PFSK-1 (cell line): ENCODE measurements around the gene NISCH.

Experiments used
- FOXP2 ChIP-seq: optimal IDR thresholded peaks from 2 replicates; pipeline ENCODE3; 2011; ENCODE audit warnings: borderline replicate concordance, control low read depth, inconsistent platforms; ENCODE audit not compliant: insufficient read depth; ENCODE audit errors: extremely low read length, extremely low read depth
- POLR2AphosphoS5 ChIP-seq: IDR thresholded peaks from 2 replicates; pipeline ENCODE4 v1.6.1; 2012; ENCODE audit warnings: low read depth, mild to moderate bottlenecking, control low read depth, low read length, moderate library complexity
- SIN3A ChIP-seq: IDR thresholded peaks from 2 replicates; pipeline ENCODE4 v1.6.1; 2012; ENCODE audit warnings: mild to moderate bottlenecking, low read length, moderate library complexity, borderline replicate concordance; ENCODE audit not compliant: insufficient read depth
- TAF1 ChIP-seq: IDR thresholded peaks from 2 replicates; pipeline ENCODE4 v1.6.1; 2012; ENCODE audit warnings: low read length, control low read depth, borderline replicate concordance; ENCODE audit not compliant: insufficient read depth
- TF ChIP-seq, protein P1 (sequence below), 2 experiments: IDR thresholded peaks; 2 replicates each; pipeline versions ENCODE4 v1.6.1 to v1.8.0; 2011 to 2012; ENCODE audit warnings: low read depth in 2 of 2, low read length in 2 of 2, control low read depth in 1 of 2, inconsistent platforms in 1 of 2, mild to moderate bottlenecking in 1 of 2, moderate library complexity in 1 of 2; ENCODE audit not compliant: insufficient read depth in 1 of 2

The NISCH gene

DNA sequence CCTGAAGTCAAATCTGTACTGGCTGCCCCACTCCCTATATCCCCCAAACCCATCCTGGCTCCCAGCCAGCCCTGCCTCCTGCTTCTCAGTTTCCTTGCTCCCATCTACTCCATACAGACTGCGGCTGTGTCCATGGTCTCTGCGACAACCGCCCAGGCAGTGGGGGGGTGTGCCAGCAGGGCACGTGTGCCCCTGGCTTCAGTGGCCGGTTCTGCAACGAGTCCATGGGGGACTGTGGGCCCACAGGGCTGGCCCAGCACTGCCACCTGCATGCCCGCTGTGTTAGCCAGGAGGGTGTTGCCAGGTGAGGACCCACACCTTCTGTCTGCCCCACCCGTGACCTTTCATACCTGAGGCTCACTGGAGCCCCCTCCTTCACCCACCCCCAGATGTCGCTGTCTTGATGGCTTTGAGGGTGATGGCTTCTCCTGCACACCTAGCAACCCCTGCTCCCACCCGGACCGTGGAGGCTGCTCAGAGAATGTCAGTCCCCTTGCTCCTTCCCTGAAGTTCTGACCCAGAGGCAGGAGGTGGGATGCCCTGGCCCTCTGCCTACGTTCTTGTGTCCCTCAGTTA is 54.4 kb downstream of the NISCH start:
- TF ChIP-seq, protein P1, sequence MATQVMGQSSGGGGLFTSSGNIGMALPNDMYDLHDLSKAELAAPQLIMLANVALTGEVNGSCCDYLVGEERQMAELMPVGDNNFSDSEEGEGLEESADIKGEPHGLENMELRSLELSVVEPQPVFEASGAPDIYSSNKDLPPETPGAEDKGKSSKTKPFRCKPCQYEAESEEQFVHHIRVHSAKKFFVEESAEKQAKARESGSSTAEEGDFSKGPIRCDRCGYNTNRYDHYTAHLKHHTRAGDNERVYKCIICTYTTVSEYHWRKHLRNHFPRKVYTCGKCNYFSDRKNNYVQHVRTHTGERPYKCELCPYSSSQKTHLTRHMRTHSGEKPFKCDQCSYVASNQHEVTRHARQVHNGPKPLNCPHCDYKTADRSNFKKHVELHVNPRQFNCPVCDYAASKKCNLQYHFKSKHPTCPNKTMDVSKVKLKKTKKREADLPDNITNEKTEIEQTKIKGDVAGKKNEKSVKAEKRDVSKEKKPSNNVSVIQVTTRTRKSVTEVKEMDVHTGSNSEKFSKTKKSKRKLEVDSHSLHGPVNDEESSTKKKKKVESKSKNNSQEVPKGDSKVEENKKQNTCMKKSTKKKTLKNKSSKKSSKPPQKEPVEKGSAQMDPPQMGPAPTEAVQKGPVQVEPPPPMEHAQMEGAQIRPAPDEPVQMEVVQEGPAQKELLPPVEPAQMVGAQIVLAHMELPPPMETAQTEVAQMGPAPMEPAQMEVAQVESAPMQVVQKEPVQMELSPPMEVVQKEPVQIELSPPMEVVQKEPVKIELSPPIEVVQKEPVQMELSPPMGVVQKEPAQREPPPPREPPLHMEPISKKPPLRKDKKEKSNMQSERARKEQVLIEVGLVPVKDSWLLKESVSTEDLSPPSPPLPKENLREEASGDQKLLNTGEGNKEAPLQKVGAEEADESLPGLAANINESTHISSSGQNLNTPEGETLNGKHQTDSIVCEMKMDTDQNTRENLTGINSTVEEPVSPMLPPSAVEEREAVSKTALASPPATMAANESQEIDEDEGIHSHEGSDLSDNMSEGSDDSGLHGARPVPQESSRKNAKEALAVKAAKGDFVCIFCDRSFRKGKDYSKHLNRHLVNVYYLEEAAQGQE (IDR thresholded peaks at IDR 0.05; ENCODE audit: insufficient read depth in 1 of 2, low read depth in 2 of 2, low read length in 2 of 2): no peak
- TF ChIP-seq SIN3A (no peak), POLR2AphosphoS5 (no peak), FOXP2 (no peak), TAF1 (no peak)

DNA sequence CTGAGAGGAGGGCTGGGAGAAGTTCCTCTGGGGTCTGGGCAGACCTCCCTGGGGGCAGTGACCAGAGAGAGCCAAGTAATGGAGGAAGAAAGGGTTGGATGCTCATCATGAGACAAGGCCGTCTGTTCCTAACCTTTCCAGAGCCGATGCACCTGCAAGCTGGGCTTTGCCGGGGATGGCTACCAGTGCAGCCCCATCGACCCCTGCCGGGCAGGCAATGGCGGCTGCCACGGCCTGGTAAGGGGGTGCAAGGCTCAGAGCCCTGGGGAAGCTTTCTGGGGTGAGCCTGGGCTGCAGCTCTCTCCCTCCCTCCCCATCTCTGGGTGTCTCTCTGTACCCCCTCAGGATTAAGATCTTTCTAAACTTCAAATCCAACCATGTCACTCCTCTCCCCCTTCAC is 56.1 kb downstream of the NISCH start:
- TF ChIP-seq SIN3A (no peak), FOXP2 (no peak), TAF1 (no peak), POLR2AphosphoS5 (no peak)
- TF ChIP-seq, protein P1 (IDR thresholded peaks at IDR 0.05; ENCODE audit: insufficient read depth in 1 of 2, low read depth in 2 of 2, low read length in 2 of 2): no peak

DNA sequence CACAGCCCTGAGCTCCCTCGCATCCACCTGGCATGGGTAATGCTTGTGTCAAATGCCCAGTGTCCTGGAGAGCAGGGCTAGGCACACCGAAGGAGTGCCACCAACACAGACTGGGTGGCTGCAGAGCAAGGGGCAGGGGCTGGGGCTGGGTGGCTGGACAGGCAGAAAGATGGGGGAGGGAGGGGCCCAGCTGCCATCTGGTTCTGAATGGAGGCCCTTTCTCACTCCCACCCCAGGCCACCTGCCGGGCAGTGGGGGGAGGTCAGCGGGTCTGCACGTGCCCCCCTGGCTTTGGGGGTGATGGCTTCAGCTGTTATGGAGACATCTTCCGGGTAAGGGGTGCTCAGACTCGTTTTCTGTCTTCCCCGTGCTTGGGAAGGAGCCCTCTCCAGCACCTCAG is 56.7 kb downstream of the NISCH start:
- TF ChIP-seq TAF1: no peak
- TF ChIP-seq, protein P1 (IDR thresholded peaks at IDR 0.05; ENCODE audit: insufficient read depth in 1 of 2, low read depth in 2 of 2, low read length in 2 of 2): no peak
- no peak for TF ChIP-seq FOXP2
- TF ChIP-seq SIN3A: no peak
- no peak for TF ChIP-seq POLR2AphosphoS5

DNA sequence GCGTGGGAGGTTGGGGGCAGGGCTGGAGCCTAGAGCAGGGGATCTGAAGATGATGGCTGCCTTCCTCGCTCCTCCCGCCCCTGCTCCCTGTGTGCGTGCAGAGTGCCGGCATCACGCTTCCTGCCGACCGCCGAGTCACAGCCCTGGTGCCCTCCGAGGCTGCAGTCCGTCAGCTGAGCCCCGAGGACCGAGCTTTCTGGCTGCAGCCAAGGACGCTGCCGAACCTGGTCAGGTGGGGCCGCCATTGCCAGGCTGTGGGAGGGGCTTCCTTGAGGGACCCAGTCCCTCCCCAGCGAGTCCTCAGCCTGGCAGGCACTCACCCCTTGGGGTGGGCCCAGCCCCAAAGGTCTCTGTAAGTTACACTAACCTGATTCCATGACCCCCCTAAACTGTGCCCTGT is 57.3 kb downstream of the NISCH start:
- TF ChIP-seq TAF1 (no peak), POLR2AphosphoS5 (no peak)
- TF ChIP-seq, protein P1 (IDR thresholded peaks at IDR 0.05; ENCODE audit: insufficient read depth in 1 of 2, low read depth in 2 of 2, low read length in 2 of 2): no peak

DNA sequence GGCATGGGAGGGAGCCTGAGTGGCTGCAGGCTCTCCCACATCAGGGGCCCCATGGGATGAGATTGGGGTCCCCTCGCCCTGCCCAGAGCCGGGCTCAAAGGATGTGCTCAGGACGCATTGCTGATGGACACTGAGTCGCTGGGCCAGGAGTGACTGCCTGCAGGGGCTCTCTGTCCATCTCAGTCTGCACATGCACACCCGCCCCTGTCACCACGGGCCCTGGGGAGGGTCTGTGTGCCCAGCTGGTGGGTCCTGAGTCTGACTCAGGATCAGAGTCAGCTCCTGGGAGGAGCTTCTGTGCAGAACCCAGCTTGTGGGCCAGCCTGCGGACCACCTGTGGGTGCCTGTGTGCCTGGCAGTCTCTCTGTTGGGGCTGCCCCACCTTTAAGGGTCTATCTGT is 57.9 kb downstream of the NISCH start:
- TF ChIP-seq, protein P1 (IDR thresholded peaks at IDR 0.05; ENCODE audit: insufficient read depth in 1 of 2, low read depth in 2 of 2, low read length in 2 of 2): no peak
- no peak for TF ChIP-seq SIN3A
- no peak for TF ChIP-seq TAF1
- no peak for TF ChIP-seq FOXP2
- TF ChIP-seq POLR2AphosphoS5: no peak
